ENCODE measurements around the gene PPP1R18. TPM values are rescaled to one million over a fixed set of nuclear protein-coding genes. Genes with fewer than 3 reads are reported as not detected.

Gene PPP1R18
- total RNA-seq, 1 donor from 2014 or later: 71.0 TPM

GRCh38 chr6:30645989-30646388, 40.5 kb downstream of the PPP1R18 start:
- Mint-ChIP-seq H3K9me3 (no peaks in the 10 kb centered on the region), H3K4me3 (peak overlapping the region; percentile 94), H3K27ac (ENCODE audit: unreplicated experiment) (peak overlapping the region; percentile 31), H3K27me3 (ENCODE audit: low read depth) (no peaks in the 10 kb centered on the region), H3K4me1 (peaks cover 21% of the 10 kb centered on the region), H3K36me3 (ENCODE audit: low read depth) (peaks cover 5% of the 10 kb centered on the region)
- DNase-seq (ENCODE audit: low read depth, low spot score): no peak
- TF ChIP-seq CTCF (conservative IDR thresholded peaks at IDR 0.05): no peak

DNA sequence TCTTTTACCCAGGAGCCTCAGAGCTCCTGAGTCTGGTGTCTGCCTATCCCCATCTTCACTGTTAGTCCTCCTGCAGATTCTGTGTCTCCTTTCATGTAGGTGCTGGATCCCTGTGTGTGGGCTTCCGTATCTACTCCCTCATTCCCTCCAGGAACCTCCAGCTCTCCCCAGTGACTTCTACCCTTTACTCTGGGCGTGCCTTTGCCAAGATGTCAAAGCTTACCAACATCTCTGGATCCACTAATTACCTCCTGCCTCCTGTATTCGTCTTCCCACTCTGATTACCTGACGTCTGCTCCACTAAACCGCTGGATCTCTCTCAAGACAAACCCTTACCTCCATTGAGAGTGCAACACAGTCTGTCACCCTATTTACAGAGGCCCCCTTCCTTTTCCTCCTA, 41.7 kb downstream of the PPP1R18 start:
- TF ChIP-seq CTCF (conservative IDR thresholded peaks at IDR 0.05): no peak

GRCh38 chr6:30643656-30644055, 42.8 kb downstream of the PPP1R18 start:
- Mint-ChIP-seq H3K27me3 (ENCODE audit: low read depth) (no peaks in the 10 kb centered on the region), H3K27ac (ENCODE audit: unreplicated experiment) (no peak overlapping the region), H3K36me3 (ENCODE audit: low read depth) (peaks cover 9% of the 10 kb centered on the region), H3K4me3 (no peak overlapping the region), H3K4me1 (peaks cover 21% of the 10 kb centered on the region), H3K9me3 (no peaks in the 10 kb centered on the region)
- TF ChIP-seq CTCF (conservative IDR thresholded peaks at IDR 0.05): no peak
- no peak for DNase-seq (ENCODE audit: low read depth, low spot score)

More for the DNA sequence above, 41.7 kb downstream of the PPP1R18 start:
- no peak for DNase-seq (ENCODE audit: low read depth, low spot score)
- H3K27ac Mint-ChIP-seq (ENCODE audit: unreplicated experiment): no peak overlapping the region
- H3K9me3 Mint-ChIP-seq: no peaks in the 10 kb centered on the region
- no peaks in the 10 kb centered on the region for H3K27me3 Mint-ChIP-seq (ENCODE audit: low read depth)
- H3K36me3 Mint-ChIP-seq (ENCODE audit: low read depth): peaks cover 9% of the 10 kb centered on the region
- H3K4me1 Mint-ChIP-seq: peaks cover 21% of the 10 kb centered on the region
- peak overlapping the region; percentile 2 for H3K4me3 Mint-ChIP-seq

DNA sequence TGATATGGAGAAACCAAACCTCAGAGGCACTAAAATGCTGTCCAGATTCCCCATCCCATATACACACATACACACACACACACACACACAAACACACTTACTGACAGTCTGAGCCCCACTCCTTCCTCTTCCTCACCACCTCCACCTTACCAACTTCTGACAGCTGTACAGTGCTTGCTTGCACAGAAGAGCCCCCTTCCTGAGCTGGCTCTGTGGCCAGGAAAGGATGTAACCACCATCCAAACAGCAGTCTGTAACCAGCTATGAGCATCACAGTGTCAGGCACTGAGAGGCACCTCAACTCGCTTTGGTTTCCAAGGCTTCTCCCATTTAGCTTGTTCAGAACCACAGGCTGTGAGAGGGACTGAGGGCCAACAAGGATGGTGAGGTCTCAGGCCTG, 45.4 kb downstream of the PPP1R18 start:
- DNase-seq (ENCODE audit: low read depth, low spot score): no peak
- Mint-ChIP-seq H3K27me3 (ENCODE audit: low read depth) (no peaks in the 10 kb centered on the region), H3K27ac (ENCODE audit: unreplicated experiment) (peak overlapping the region; percentile 84), H3K4me3 (no peak overlapping the region), H3K4me1 (peaks cover 7% of the 10 kb centered on the region), H3K9me3 (no peaks in the 10 kb centered on the region), H3K36me3 (ENCODE audit: low read depth) (peaks cover 10% of the 10 kb centered on the region)
- no peak for TF ChIP-seq CTCF (conservative IDR thresholded peaks at IDR 0.05)

GRCh38 chr6:30640481-30640880, 46.0 kb downstream of the PPP1R18 start:
- Mint-ChIP-seq H3K9me3 (no peaks in the 10 kb centered on the region), H3K27ac (ENCODE audit: unreplicated experiment) (no peak overlapping the region), H3K36me3 (ENCODE audit: low read depth) (peaks cover 15% of the 10 kb centered on the region), H3K4me1 (peaks cover under 1% of the 10 kb centered on the region), H3K4me3 (no peak overlapping the region), H3K27me3 (ENCODE audit: low read depth) (no peaks in the 10 kb centered on the region)
- TF ChIP-seq CTCF (conservative IDR thresholded peaks at IDR 0.05): no peak
- DNase-seq (ENCODE audit: low read depth, low spot score): no peak

GRCh38 chr6:30635834-30636233, 50.6 kb downstream of the PPP1R18 start:
- Mint-ChIP-seq H3K4me1 (no peaks in the 10 kb centered on the region), H3K9me3 (no peaks in the 10 kb centered on the region), H3K36me3 (ENCODE audit: low read depth) (peaks cover 30% of the 10 kb centered on the region), H3K27ac (ENCODE audit: unreplicated experiment) (no peak overlapping the region), H3K27me3 (ENCODE audit: low read depth) (no peaks in the 10 kb centered on the region), H3K4me3 (no peak overlapping the region)
- no peak for DNase-seq (ENCODE audit: low read depth, low spot score)
- no peak for TF ChIP-seq CTCF (conservative IDR thresholded peaks at IDR 0.05)
